ENCODE measurements around the gene CCL19. TPM values are rescaled to one million over a fixed set of nuclear protein-coding genes. Genes with fewer than 3 reads are reported as not detected.

Gene CCL19
- total and polyA plus RNA-seq, 4 experiments from 2014 or later = not detected

GRCh38 chr9:34671307-34671706 is 19.8 kb downstream of the CCL19 start:
- Mint-ChIP-seq H3K4me1 (peaks cover 8 to 13% (median 10%) of the 10 kb centered on the region in 4 donors), H3K36me3 (peaks cover 17 to 34% of the 10 kb centered on the region in 2 donors), H3K27ac (no peak overlapping the region), H3K9me3 (peaks cover 2 to 25% (median 14%) of the 10 kb centered on the region in 8 donors), H3K4me3 (no peak overlapping the region), H3K27me3 (no peaks in the 10 kb centered on the region)
- ChIA-PET CTCF (ENCODE audit: partially characterized antibody) (interaction anchor here (1.6 to 2.4 kb wide), 2 partner anchors 31 to 37 kb away, joined by 7 to 8 read pairs; no protein-coding TSS in a partner anchor), POLR2A (ENCODE audit: partially characterized antibody) (interaction anchor here (1.4 kb wide), 1 partner anchor 51 kb away, joined by 3 read pairs; the partner anchor contains the start of gene DCTN3)
- H3K4me1 ChIP-seq (ENCODE audit: insufficient read depth, low read length) = peaks cover 7% of the 10 kb centered on the region
- H3K9me3 ChIP-seq (ENCODE audit: control insufficient read depth in 1 of 2, low read length in 2 of 2) = no peaks in the 10 kb centered on the region
- no peaks in the 10 kb centered on the region for H3K27me3 ChIP-seq (ENCODE audit: insufficient read depth, low read length)
- H3K36me3 ChIP-seq (ENCODE audit: insufficient read depth, low read length) = no peaks in the 10 kb centered on the region
- no peak overlapping the region for H3K4me3 ChIP-seq (ENCODE audit: low read length in 2 of 2)
- DNase-seq = no peak
- intact Hi-C loops (cut with micrococcal nuclease) = no loop called here
- H3K27ac ChIP-seq (ENCODE audit: low read depth, low read length) = no peak overlapping the region

DNA sequence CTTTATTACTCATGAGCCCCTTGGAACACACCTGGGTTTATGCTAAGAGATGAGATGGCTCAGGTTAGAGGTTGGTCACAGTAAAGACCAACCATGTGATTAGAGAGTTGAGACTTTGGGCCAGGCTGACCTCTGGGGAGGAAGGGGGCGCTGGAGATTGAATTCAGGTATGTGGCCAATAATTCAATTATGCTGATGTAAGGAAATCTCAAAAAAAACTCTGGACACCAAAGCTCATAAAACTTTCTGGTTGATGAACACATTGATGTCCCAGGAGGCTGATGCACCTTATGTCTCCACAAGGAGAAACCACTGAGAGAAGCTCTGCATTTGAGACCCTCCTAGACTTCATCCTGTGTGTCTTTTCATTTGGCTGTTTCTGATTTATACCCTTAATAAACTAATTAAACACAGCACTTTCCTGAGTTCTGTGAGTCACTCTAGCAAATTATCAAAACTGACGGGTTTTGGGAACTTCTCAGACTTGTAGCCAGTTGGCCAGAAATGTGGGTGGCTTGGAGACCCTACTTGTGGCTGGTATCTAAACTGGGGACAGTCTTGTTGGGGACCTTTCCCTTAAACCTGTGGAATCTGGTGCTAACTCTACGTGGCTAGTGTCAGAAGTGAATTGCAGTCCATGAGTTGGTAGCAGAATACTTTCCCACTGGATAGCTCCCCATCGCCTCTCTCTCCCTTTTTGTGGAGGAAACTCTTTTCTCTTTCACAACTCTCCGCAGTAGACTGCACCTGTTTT is 21.1 kb downstream of the CCL19 start:
- DNase-seq = no peak
- Histone ChIP-seq H3K27me3 (ENCODE audit: insufficient read depth, low read length) (no peaks in the 10 kb centered on the region), H3K9me3 (ENCODE audit: control insufficient read depth in 1 of 2, low read length in 2 of 2) (no peaks in the 10 kb centered on the region), H3K4me3 (ENCODE audit: low read length in 2 of 2) (no peak overlapping the region), H3K27ac (ENCODE audit: low read depth, low read length) (no peak overlapping the region), H3K4me1 (ENCODE audit: insufficient read depth, low read length) (peaks cover 15% of the 10 kb centered on the region), H3K36me3 (ENCODE audit: insufficient read depth, low read length) (no peaks in the 10 kb centered on the region)
- Mint-ChIP-seq H3K4me1 (peaks cover 10 to 23% (median 16%) of the 10 kb centered on the region in 4 donors), H3K27me3 (no peaks in the 10 kb centered on the region), H3K9me3 (peaks cover 2 to 25% (median 14%) of the 10 kb centered on the region in 8 donors), H3K36me3 (peaks cover 21 to 34% of the 10 kb centered on the region in 2 donors), H3K4me3 (no peak overlapping the region), H3K27ac (peak overlapping the region in 2 of 7 donors; percentile 43 to 72)
- POLR2A ChIA-PET (ENCODE audit: partially characterized antibody) = interaction anchor here (0.6 to 1.4 kb wide), 4 partner anchors 32 to 445 kb away, joined by 3 read pairs; partner anchors contain the start of genes DCTN3 and SIGMAR1
- intact Hi-C loops (cut with micrococcal nuclease) = loop anchor here (10.0 kb wide), 3 partner anchors 405 to 1145 kb away; partner anchors contain the start of genes CREB3, FANCG, HINT2 and SPAG8
- CTCF ChIA-PET (ENCODE audit: partially characterized antibody) = interaction anchor here (1.6 to 2.4 kb wide), 2 partner anchors 32 to 36 kb away, joined by 7 to 8 read pairs; no protein-coding TSS in a partner anchor

GRCh38 chr9:34665381-34666250 is 25.5 kb downstream of the CCL19 start:
- Mint-ChIP-seq H3K4me1 (peaks cover 41 to 65% (median 53%) of the 10 kb centered on the region in 4 donors), H3K27ac (peak overlapping the region; percentile 95 to 99 (median 99)), H3K9me3 (peaks cover 2 to 24% (median 14%) of the 10 kb centered on the region in 8 donors), H3K27me3 (no peaks in the 10 kb centered on the region), H3K36me3 (peaks cover 34 to 37% of the 10 kb centered on the region in 2 donors), H3K4me3 (peak overlapping the region; percentile 85 to 97 (median 93))
- Histone ChIP-seq H3K4me3 (ENCODE audit: low read length in 2 of 2) (peak overlapping the region; percentile 75 to 95), H3K4me1 (ENCODE audit: insufficient read depth, low read length) (peaks cover 59% of the 10 kb centered on the region), H3K9me3 (ENCODE audit: control insufficient read depth in 1 of 2, low read length in 2 of 2) (no peaks in the 10 kb centered on the region), H3K27ac (ENCODE audit: low read depth, low read length) (peak overlapping the region; percentile 98), H3K27me3 (ENCODE audit: insufficient read depth, low read length) (no peaks in the 10 kb centered on the region), H3K36me3 (ENCODE audit: insufficient read depth, low read length) (peaks cover 9% of the 10 kb centered on the region)
- intact Hi-C loops (cut with micrococcal nuclease) = loop anchor here (1.0 to 10.0 kb wide), 8 partner anchors 28 to 1149 kb away; partner anchors contain the start of genes CREB3, DNAI1, DNAJB5 and FAM219A
- ChIA-PET CTCF (ENCODE audit: partially characterized antibody) (interaction anchor here (0.8 to 8.6 kb wide), 9 partner anchors 9 to 431 kb away, joined by 3 to 168 read pairs (median 4); partner anchors contain the start of genes DCTN3, GALT, PIGO and SIGMAR1), POLR2A (ENCODE audit: partially characterized antibody) (interaction anchor here (0.8 to 18.7 kb wide), 13 partner anchors 9 to 951 kb away, joined by 3 to 484 read pairs (median 4); partner anchors contain the start of genes DCTN3, DNAI1, GALT and IL11RA)
- peak; percentile 87 to 94 (median 89) for DNase-seq

DNA sequence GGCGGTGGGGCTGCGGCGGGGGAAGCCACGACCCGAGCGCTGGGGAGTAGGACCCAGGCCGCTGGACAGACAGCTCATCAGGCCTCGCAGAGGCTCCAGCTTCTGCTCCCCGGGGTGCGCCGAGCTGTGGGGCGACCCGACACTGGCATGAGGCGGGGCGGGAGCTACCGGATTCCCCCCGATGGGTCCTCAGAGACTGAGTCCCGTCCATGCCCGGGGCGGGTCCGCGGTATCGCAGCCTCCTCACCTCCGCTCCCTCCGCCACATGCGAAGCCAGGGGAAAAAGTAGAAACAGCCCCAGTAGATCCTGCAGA is 26.1 kb downstream of the CCL19 start:
- no peak for DNase-seq
- peaks cover 38 to 40% of the 10 kb centered on the region in 2 donors for H3K36me3 Mint-ChIP-seq
- H3K27me3 Mint-ChIP-seq = no peaks in the 10 kb centered on the region
- peaks cover 43 to 70% (median 57%) of the 10 kb centered on the region in 4 donors for H3K4me1 Mint-ChIP-seq
- Histone ChIP-seq H3K4me3 (ENCODE audit: low read length in 2 of 2) (peak overlapping the region; percentile 57 to 61), H3K27ac (ENCODE audit: low read depth, low read length) (peak overlapping the region; percentile 98), H3K27me3 (ENCODE audit: insufficient read depth, low read length) (no peaks in the 10 kb centered on the region), H3K4me1 (ENCODE audit: insufficient read depth, low read length) (peaks cover 62% of the 10 kb centered on the region), H3K9me3 (ENCODE audit: control insufficient read depth in 1 of 2, low read length in 2 of 2) (no peaks in the 10 kb centered on the region), H3K36me3 (ENCODE audit: insufficient read depth, low read length) (peaks cover 15% of the 10 kb centered on the region)
- CTCF ChIA-PET (ENCODE audit: partially characterized antibody) = interaction anchor here (0.7 to 8.6 kb wide), 11 partner anchors 9 to 431 kb away, joined by 3 to 168 read pairs (median 4); partner anchors contain the start of genes DCTN3, GALT, PIGO and SIGMAR1
- H3K4me3 Mint-ChIP-seq = peak overlapping the region; percentile 85 to 97 (median 93)
- peak overlapping the region; percentile 95 to 99 (median 99) for H3K27ac Mint-ChIP-seq
- intact Hi-C loops (cut with micrococcal nuclease) = loop anchor here (1.0 to 10.0 kb wide), 7 partner anchors 28 to 1150 kb away; partner anchors contain the start of genes CREB3, DNAJB5, FANCG and HINT2
- H3K9me3 Mint-ChIP-seq = peaks cover 2 to 19% (median 10%) of the 10 kb centered on the region in 8 donors
- POLR2A ChIA-PET (ENCODE audit: partially characterized antibody) = interaction anchor here (0.8 to 18.7 kb wide), 12 partner anchors 9 to 952 kb away, joined by 3 to 484 read pairs (median 4); partner anchors contain the start of genes DCTN3, DNAI1, GALT and IL11RA

GRCh38 chr9:34664281-34665066 is 26.6 kb downstream of the CCL19 start:
- CTCF ChIA-PET (ENCODE audit: partially characterized antibody) = interaction anchor here (0.7 to 8.6 kb wide), 14 partner anchors 8 to 432 kb away, joined by 3 to 168 read pairs (median 4); partner anchors contain the start of genes DCTN3, GALT, PIGO and SIGMAR1
- Mint-ChIP-seq H3K27ac (peak overlapping the region; percentile 95 to 99 (median 98)), H3K4me1 (peaks cover 43 to 70% (median 57%) of the 10 kb centered on the region in 4 donors), H3K27me3 (no peaks in the 10 kb centered on the region), H3K4me3 (peak overlapping the region; percentile 85 to 97 (median 93)), H3K36me3 (peaks cover 34 to 38% of the 10 kb centered on the region in 2 donors), H3K9me3 (peaks cover 0 to 13% (median 5%) of the 10 kb centered on the region in 8 donors)
- peak; percentile 57 to 79 (median 74) for DNase-seq
- H3K27me3 ChIP-seq (ENCODE audit: insufficient read depth, low read length) = no peaks in the 10 kb centered on the region
- peak overlapping the region; percentile 98 for H3K27ac ChIP-seq (ENCODE audit: low read depth, low read length)
- H3K9me3 ChIP-seq (ENCODE audit: control insufficient read depth in 1 of 2, low read length in 2 of 2) = no peaks in the 10 kb centered on the region
- intact Hi-C loops (cut with micrococcal nuclease) = loop anchor here (1.0 to 10.0 kb wide), 9 partner anchors 18 to 1150 kb away; partner anchors contain the start of genes CREB3, DNAJB5, FANCG and GALT
- peaks cover 15% of the 10 kb centered on the region for H3K36me3 ChIP-seq (ENCODE audit: insufficient read depth, low read length)
- peaks cover 62% of the 10 kb centered on the region for H3K4me1 ChIP-seq (ENCODE audit: insufficient read depth, low read length)
- POLR2A ChIA-PET (ENCODE audit: partially characterized antibody) = interaction anchor here (0.8 to 18.7 kb wide), 11 partner anchors 8 to 952 kb away, joined by 3 to 484 read pairs (median 4); partner anchors contain the start of genes DCTN3, DNAI1, GALT and IL11RA
- H3K4me3 ChIP-seq (ENCODE audit: low read length in 2 of 2) = peak overlapping the region; percentile 57 to 61

Data from CD4-positive, alpha-beta memory T cell (primary cell).